HG03521 (cell line): ENCODE results near the gene DPEP2.

Experiments used
- ATAC-seq: cut with Tn5 transposase; IDR thresholded peaks from one replicate; pipeline ENCODE4 v1.9.1; 2021; ENCODE audit warnings: mild to moderate bottlenecking, moderate library complexity; ENCODE audit not compliant: unreplicated experiment

Gene DPEP2

GRCh38 chr16:67957622-67958021 is 41.7 kb downstream of the DPEP2 start:
- no peak for ATAC-seq

- no peak for ATAC-seq
These were observed 44.7 kb downstream of the DPEP2 start for GRCh38 chr16:67954421-67955196.

- no peak for ATAC-seq
These were observed 45.5 kb downstream of the DPEP2 start for GRCh38 chr16:67953641-67954375.

GRCh38 chr16:67951485-67951884 is 47.8 kb downstream of the DPEP2 start:
- ATAC-seq, result no peak

GRCh38 chr16:67950335-67950843 is 48.9 kb downstream of the DPEP2 start:
- ATAC-seq, result no peak

DNA sequence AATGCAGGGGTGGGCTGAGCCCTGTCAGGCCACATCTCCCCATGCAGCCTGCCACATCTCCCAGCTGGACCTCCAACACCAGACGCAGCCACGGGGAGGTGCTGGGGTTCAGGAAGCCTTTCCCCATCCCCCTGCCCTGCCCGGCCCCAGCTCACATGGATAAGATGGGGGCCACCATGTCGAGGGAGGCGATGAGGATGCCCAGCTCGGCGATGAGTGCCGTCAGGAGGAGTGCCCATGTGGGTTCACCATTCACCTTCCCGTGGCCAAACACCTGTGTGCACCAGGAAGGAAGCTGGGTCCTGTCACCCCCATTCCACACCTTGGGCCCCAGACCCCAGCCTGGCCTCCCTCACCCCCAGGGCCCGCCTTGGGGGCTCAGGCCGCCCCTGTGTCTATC is 49.6 kb downstream of the DPEP2 start:
- ATAC-seq, result no peak

- no peak for ATAC-seq
These were observed 51.3 kb downstream of the DPEP2 start for GRCh38 chr16:67948015-67948414.

- no peak for ATAC-seq
These were observed 52.2 kb downstream of the DPEP2 start for GRCh38 chr16:67946966-67947558.

GRCh38 chr16:67946128-67946569 is 53.1 kb downstream of the DPEP2 start:
- ATAC-seq, result no peak

- no peak for ATAC-seq
These were observed 53.8 kb downstream of the DPEP2 start for GRCh38 chr16:67945392-67945933.

DNA sequence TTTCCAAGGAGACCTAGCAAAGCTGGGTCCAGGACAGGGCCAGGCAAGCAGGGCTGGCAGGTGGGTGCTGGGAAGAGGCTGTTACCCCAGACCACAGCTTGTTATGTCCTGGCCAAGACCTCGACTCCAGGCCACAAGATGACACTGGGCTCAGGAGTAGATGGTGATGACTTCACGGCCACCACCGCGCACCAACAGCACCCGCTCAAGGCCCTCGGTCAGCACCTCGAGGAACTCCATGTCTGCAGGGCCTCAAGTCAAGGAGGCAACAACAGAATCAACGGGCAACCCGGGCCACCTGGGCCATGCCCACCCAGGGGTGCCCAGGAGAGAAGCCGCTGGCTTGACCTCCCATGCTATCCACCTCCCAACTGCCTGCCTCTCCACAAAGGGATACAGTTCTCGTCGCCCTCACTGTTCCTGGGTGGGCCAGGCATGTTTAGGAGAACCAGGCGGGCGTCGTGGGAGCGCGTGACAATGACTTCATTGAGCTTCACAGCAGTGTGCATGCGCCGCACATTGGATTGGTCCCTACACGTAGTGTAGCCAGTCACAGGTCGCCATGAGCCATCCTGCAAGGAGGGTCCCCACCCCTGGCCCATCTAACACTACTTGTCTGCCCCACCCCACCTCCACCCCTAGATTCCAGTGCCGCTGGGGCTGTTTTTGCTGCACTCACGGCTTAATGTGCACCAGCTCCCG is 54.4 kb downstream of the DPEP2 start:
- ATAC-seq, result no peak

DNA sequence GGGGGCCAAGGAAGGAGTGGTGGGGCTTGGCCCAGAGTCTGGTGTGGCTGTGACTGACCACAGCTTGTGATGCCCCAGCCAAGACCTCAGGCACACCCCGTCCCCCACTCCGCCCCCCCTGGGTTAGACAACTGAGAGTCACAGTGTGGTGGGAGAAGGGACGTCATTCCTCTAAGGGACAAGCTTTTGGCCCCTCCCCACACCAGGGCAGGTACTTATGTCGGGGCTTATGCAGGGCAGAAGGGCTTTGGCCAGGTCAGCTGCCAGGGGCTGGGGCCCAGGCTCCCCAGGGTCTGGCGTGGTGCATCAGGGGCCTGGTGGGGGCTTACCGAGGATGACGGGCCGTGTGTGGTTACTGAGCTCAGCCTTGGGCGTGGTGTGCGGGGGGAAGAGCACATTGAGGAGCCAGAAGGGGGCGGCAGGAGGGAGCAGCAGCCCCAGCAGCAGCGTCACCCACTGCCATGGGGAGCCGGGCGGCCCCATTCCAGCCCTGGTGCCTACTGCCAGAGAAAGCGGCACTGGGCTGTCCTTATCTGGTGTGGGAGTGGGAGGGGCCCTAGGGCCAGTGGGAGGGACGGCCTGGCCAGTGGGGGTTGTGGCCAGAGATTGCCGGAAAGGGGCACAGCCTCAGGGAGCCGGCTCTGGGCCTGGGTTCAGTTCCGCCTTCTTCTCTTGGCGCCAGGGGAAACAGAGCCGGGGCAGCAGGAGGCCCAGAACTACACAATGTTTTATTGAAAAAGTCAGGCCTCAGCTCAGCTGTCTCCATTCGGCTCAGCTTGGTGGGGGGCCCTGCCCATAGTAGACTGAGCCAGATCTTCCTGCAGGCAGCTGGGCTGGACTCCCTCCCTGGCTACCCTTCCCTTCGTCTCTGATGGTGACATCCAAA is 55.4 kb downstream of the DPEP2 start, which contains the start of gene LCAT:
LCAT (minus strand) TSS at position 502 of the 886 bp plus-strand sequence; CDS start at position 483, 19 bp downstream.
- no peak for ATAC-seq

DNA sequence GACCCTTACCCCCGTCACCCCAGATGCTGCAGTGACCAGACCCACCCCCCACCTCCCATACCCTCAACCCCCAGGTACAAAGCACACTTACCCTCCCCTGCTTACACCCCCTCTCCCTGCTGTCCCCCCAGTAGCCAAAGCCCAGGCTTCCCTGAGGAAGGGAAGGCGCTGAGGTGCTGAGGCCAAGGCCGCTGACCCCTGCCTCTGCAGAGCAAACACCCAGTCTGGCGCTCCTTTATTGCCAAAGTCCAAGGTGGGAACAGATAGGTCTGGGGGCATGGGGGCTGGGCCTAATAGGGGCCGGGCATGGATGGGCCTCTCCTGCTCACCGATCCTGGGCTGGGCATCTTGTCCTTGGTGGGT is 56.0 kb downstream of the DPEP2 start:
- no peak for ATAC-seq

- no peak for ATAC-seq
These were observed 56.6 kb downstream of the DPEP2 start for GRCh38 chr16:67942510-67943255.

DNA sequence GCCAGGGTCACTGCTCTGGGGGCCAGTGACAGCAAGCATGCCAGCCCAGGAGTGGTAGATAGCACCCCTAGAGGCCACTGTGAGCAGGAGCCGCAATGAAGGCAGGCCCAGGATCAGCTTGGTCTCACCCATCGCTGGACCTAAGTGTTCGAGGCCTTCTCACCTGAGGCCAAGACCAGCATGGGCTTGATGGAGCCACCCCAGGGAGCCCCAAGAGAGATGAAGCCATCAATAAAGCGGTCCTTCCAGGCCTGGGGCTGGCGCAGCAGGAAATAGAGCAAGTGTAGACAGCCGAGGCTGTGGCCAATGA is 57.1 kb downstream of the DPEP2 start:
- ATAC-seq, result no peak

GRCh38 chr16:67941469-67942199 is 57.6 kb downstream of the DPEP2 start:
- no peak for ATAC-seq

DNA sequence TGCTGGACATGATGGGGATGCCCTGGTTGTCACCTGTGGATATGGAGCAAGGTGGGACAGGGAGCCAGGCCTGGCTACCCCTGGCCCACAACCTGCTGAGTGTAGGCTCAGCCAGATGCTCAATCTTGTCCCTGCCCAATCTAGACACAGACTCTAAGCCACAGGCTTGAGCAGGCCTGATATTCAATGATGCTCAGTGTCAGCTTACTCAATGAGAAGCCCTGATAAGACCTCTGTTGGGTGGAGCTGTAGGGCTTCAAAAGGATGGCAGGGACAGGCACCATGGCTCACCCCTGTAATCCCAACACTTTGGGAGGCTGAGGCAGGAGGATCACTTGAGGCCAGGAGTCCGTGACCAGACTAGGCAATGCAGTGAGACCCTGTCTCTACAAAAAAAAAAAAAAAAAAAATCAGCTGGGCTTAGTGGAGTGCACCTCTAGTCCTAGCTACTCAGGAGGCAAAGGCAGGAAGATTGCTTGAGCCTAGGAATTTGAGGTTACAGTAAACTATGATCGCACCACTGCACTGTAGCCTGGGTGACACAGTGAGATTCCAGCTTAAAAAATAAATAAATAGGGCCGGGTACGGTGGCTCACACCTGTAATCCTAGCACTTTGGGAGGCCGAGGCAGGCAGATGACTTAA is 58.7 kb downstream of the DPEP2 start:
- ATAC-seq, result no peak
